ENCODE measurements around the gene NDST4.

- no peak for TF ChIP-seq CTCF (IDR thresholded peaks at IDR 0.05)
- no peak for TF ChIP-seq POLR2AphosphoS5 (IDR thresholded peaks at IDR 0.05)
Observed at GRCh38 chr4:114999880-115000279, 113.5 kb downstream of the NDST4 start.
